ENCODE measurements around the gene KIRREL2.

KIRREL2 gene

DNA sequence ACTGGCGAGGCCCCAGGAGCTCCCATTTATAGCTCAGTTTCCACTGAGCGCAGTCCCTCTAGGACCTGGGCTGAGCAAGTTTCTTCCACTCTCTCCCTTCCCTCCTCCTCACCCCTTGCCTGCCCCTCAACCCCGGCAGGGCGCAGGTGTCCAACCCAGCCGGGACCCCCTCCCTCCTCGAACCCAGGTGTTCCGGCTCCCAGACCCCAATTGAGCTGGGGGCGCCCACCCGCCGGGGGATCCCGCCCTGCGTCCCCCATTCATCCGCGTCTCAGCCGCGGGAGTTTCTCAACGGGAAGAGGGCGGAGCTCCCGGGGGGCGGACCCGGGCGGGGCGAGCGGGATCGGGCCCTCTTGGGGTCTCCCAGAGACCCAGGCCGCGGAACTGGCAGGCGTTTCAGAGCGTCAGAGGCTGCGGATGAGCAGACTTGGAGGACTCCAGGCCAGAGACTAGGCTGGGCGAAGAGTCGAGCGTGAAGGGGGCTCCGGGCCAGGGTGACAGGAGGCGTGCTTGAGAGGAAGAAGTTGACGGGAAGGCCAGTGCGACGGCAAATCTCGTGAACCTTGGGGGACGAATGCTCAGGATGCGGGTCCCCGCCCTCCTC lies at the start of gene KIRREL2:
KIRREL2 (plus strand) TSS at position 366 of the 604 bp plus-strand sequence; CDS start at position 575, 209 bp downstream.
- ChIA-PET POLR2A (interaction anchor here (0.5 kb wide), 1 partner anchor 180 kb away, joined by 3 read pairs; no protein-coding TSS in a partner anchor), CTCF (interaction anchor here (0.8 to 1.8 kb wide), 3 partner anchors 25 to 162 kb away, joined by 3 to 5 read pairs (median 4); no protein-coding TSS in a partner anchor)
- DNase-seq (ENCODE audit: extremely low spot score) = peak; percentile 46

DNA sequence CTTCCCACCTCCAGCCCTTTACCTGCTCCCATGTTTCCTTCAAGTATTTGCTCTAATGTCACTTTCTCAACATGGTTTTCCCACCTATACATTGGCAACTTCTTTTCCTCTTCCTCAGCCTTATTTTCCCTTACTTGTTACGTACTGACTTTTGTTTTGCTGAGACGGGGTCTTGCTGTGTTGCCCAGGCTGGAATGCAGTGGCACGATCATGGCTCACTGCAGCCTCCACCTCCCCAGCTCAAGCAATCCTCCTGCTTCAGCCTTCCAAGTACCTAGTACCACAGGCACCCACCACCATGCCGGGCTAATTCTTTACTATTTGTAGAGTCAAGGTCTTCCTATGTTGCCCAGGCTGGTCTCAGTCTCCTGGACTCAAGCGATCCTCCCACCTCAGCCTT lies 49.1 kb upstream of the KIRREL2 start:
- no peak for DNase-seq (ENCODE audit: extremely low spot score)
- ChIA-PET POLR2A (no interaction called here), CTCF (no interaction called here)
- TF ChIP-seq, protein P1, sequence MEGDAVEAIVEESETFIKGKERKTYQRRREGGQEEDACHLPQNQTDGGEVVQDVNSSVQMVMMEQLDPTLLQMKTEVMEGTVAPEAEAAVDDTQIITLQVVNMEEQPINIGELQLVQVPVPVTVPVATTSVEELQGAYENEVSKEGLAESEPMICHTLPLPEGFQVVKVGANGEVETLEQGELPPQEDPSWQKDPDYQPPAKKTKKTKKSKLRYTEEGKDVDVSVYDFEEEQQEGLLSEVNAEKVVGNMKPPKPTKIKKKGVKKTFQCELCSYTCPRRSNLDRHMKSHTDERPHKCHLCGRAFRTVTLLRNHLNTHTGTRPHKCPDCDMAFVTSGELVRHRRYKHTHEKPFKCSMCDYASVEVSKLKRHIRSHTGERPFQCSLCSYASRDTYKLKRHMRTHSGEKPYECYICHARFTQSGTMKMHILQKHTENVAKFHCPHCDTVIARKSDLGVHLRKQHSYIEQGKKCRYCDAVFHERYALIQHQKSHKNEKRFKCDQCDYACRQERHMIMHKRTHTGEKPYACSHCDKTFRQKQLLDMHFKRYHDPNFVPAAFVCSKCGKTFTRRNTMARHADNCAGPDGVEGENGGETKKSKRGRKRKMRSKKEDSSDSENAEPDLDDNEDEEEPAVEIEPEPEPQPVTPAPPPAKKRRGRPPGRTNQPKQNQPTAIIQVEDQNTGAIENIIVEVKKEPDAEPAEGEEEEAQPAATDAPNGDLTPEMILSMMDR (IDR thresholded peaks at IDR 0.05; ENCODE audit: control extremely low read depth, extremely low read depth, low read depth, missing control alignments) = no peak

More for the DNA sequence above, at the start of gene KIRREL2:
- TF ChIP-seq, protein P1 (IDR thresholded peaks at IDR 0.05; ENCODE audit: control extremely low read depth, extremely low read depth, low read depth, missing control alignments) = no peak

DNA sequence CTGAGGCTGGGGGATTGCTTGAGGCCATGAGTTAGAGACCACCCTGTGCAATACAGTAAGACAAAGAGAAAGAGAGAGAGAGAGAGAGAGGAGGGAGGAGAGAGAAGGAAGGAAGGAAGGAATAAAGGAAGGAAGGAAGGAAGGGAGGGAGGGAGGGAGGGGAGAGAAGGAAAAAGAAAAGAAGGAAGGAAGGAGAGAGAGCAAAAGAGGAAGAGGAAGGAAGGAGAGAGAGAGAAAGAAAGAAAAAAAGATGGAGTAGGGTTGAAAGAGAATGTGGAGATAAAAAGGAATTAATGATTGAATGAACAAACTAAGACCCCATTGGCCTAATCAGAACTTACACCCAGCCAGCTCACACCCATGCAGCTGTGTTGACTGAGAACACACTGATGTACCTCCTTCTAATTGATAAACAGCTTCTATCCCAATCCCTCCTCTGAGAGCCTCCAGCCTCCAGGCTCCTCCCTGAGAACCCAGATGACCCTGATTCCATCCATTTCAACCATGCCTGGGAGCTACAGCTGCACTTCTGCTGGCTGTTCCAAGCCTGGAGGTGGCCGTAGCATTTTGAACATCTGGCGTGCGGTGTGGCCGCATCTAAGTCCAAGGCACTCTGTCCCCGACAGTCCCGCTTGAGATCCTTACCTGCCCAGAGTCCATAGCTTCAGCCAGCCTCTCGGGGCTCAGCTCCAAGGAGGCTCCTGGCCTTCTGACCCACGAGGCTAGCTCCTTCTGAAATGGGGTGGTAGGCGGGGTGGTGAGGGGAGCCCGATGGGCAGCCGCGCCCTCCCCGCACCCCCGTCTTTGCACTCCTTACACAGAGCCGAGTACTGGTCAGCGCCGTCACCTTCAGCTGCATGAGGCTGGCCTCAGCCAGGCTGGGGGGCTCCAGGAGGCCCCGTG lies 45.1 kb upstream of the KIRREL2 start:
- ChIA-PET POLR2A (no interaction called here), CTCF (no interaction called here)
- TF ChIP-seq, protein P1 (IDR thresholded peaks at IDR 0.05; ENCODE audit: control extremely low read depth, extremely low read depth, low read depth, missing control alignments) = no peak
- no peak for DNase-seq (ENCODE audit: extremely low spot score)

DNA sequence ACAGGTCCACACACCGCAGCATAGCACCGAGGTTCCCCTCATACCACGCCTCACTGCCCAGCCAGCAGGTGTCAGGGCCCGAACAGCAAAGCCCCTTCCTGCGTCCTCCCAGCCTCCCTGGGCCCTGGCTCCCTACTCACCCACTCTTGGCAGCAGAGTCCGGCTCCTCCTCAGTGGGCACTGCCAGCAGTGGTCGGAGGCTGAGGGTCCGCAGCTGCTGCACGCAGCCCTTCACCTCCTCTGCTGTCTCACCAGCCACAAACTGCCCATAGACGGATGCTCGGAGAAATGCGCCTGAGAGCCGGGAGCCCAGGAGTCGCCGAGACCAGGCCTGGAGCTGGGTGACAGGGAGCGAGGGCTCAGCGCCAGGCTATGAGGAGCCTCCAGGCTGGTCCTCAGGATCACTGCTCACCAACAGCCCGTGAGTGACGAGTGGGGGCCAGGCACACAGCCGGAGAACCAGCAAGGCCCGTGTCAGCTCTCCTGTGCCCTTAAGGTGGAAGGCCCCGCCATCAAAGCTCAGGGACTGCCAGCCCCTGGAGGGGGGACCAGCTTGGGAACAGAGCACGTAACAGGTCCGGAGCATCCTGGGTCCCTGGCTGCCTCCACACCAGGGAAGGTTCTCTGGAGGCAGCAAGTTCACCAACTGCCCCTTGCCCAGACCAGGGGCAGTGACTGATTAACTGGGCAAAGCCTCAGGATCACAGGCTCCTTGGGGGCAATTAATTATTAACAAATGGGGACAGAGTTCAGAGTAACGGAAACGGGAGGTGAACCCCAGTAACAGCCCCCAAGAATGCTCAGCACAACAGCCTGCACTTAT lies 44.3 kb upstream of the KIRREL2 start, which contains the start of gene PRODH2:
PRODH2 (minus strand) TSS at position 626 of the 823 bp plus-strand sequence; CDS start at position 586, 40 bp downstream.
- ChIA-PET CTCF (no interaction called here), POLR2A (no interaction called here)
- no peak for DNase-seq (ENCODE audit: extremely low spot score)
- TF ChIP-seq, protein P1 (IDR thresholded peaks at IDR 0.05; ENCODE audit: control extremely low read depth, extremely low read depth, low read depth, missing control alignments) = no peak

DNA sequence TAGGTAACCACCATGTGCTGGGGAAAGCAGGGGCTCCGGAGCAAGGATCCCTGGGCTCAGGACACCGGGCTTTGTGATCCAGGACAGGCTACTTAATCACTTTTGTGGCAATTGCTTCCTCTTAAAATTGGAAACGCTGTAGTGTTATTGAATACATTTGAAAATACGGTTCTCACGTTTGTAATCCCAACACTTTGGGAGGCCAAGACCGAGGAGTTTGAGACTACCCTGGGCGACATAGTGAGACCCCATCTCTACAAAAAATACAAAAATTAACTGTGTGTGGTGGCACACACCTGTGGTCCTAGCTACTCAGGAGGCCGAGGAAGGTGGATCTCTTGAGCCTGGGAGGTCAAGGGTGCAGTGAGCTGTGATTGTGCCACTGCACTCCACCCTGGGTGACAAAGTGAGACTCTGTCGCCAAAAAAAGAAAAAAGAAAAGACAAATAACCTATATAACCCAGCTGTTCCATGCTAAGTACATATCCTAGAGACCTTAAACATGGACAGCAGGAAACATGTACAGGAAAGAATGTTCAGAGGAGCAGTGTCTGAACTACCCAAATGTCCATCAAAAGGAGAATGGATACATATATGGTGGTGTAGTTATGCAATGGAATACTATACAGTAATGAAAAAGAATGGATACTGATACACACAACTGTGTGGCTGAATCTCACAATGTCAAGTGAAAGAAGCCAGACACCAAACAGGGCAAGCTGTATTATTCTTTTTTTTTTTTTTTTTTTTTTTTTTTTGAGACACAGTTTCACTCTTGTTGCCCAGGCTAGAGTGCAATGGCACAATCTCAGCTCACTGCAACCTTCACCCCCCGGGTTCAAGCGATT lies 43.4 kb upstream of the KIRREL2 start:
- POLR2A ChIA-PET = no interaction called here
- DNase-seq (ENCODE audit: extremely low spot score) = no peak
- TF ChIP-seq, protein P1 (IDR thresholded peaks at IDR 0.05; ENCODE audit: control extremely low read depth, extremely low read depth, low read depth, missing control alignments) = no peak
- CTCF ChIA-PET = no interaction called here
